IMR-90 (cell line): ENCODE data around the gene KLHL40.

Experiments used
- CHD1 ChIP-seq: IDR thresholded peaks from 2 replicates; pipeline ENCODE4 v1.6.1; 2012; ENCODE audit warnings: low read depth, low read length, improper control_type of control experiment
- MXI1 ChIP-seq: IDR thresholded peaks from 2 replicates; pipeline ENCODE4 v1.6.1; 2012; ENCODE audit warnings: low read depth, mild to moderate bottlenecking, low read length, moderate library complexity, borderline replicate concordance
- POLR2A ChIP-seq: IDR thresholded peaks from 2 replicates; pipeline ENCODE4 v1.6.1; 2012; ENCODE audit warnings: mild to moderate bottlenecking, low read depth, low read length
- RAD21 ChIP-seq: IDR thresholded peaks from 2 replicates; pipeline ENCODE4 v1.6.1; 2012; ENCODE audit warnings: low read length, improper control_type of control experiment
- RFX5 ChIP-seq: IDR thresholded peaks from 2 replicates; pipeline ENCODE4 v1.8.0; 2012; ENCODE audit warnings: low read depth, mild to moderate bottlenecking, low read length, moderate library complexity
- TF ChIP-seq, protein P1 (sequence below): conservative IDR thresholded peaks from 2 replicates; pipeline ENCODE4 v1.5.1; 2012; ENCODE audit warnings: mild to moderate bottlenecking, low read depth, low read length, improper control_type of control experiment

- TF ChIP-seq, protein P1, sequence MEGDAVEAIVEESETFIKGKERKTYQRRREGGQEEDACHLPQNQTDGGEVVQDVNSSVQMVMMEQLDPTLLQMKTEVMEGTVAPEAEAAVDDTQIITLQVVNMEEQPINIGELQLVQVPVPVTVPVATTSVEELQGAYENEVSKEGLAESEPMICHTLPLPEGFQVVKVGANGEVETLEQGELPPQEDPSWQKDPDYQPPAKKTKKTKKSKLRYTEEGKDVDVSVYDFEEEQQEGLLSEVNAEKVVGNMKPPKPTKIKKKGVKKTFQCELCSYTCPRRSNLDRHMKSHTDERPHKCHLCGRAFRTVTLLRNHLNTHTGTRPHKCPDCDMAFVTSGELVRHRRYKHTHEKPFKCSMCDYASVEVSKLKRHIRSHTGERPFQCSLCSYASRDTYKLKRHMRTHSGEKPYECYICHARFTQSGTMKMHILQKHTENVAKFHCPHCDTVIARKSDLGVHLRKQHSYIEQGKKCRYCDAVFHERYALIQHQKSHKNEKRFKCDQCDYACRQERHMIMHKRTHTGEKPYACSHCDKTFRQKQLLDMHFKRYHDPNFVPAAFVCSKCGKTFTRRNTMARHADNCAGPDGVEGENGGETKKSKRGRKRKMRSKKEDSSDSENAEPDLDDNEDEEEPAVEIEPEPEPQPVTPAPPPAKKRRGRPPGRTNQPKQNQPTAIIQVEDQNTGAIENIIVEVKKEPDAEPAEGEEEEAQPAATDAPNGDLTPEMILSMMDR: no peak
- TF ChIP-seq RAD21 (no peak), POLR2A (no peak), MXI1 (no peak), RFX5 (no peak), CHD1 (no peak)
Measured at GRCh38 chr3:42651248-42652091, 33.9 kb upstream of the KLHL40 start.
